HG03060 (cell line): ENCODE data around the gene VWC2L.

Source experiments
- ATAC-seq: cut with Tn5 transposase; IDR thresholded peaks from one replicate; pipeline ENCODE4 v1.9.1; 2021; ENCODE audit warnings: low read depth, moderate number of reproducible peaks; ENCODE audit not compliant: unreplicated experiment

Gene VWC2L

GRCh38 chr2:214533541-214533940 is 122.7 kb downstream of the VWC2L start:
- no peak for ATAC-seq

DNA sequence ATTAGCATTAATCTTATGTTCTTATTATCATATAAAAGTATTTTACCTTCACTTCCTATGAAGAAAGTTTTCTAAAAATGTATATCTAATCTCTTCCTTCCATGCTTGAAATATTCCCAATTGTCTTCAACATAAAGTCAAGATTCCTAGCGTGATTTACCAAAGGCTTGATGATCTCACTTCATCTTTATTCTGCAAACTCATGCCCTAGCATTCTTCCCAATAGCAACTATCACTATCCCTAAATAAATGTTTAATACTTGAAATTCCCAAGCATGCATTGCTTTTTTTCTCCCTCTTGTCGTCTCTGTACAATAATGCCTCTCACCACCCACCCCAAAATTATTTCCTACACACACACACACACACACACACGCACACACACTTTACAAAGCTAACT is 125.8 kb downstream of the VWC2L start:
- no peak for ATAC-seq

- ATAC-seq, result no peak
Observed at GRCh38 chr2:214537929-214538328, 127.1 kb downstream of the VWC2L start.

GRCh38 chr2:214542295-214542694 is 131.4 kb downstream of the VWC2L start:
- ATAC-seq, result no peak

GRCh38 chr2:214542866-214543265 is 132.0 kb downstream of the VWC2L start:
- ATAC-seq, result no peak

DNA sequence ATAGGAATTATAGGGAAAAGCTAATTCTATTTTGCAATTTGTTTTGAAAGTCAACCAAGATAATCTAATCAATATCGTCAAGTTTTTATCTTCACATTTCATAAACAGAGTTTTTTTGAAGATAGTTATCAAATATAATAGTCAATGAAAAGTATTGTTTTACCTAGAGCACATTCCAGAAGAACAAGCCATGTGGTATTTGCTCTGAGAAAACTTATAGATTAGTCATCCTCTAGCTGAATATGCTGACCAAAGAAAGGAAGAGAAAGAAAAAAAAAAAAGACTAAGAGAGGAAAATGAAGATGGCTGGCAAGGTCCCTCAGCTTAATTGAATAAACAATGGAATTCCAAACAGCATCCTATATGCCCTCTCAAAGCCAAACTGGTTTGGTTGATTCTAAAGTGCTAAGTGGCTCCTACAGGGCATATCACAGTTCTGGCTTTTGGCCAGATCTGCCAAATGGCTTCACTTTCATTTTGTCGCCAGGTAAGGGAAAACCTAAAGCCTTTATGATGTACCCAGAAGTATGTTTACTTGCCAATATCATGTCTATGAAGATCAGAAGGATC is 132.6 kb downstream of the VWC2L start:
- no peak for ATAC-seq

GRCh38 chr2:214545898-214546542 is 135.2 kb downstream of the VWC2L start:
- ATAC-seq, result no peak

GRCh38 chr2:214547931-214548330 is 137.1 kb downstream of the VWC2L start:
- ATAC-seq, result no peak

DNA sequence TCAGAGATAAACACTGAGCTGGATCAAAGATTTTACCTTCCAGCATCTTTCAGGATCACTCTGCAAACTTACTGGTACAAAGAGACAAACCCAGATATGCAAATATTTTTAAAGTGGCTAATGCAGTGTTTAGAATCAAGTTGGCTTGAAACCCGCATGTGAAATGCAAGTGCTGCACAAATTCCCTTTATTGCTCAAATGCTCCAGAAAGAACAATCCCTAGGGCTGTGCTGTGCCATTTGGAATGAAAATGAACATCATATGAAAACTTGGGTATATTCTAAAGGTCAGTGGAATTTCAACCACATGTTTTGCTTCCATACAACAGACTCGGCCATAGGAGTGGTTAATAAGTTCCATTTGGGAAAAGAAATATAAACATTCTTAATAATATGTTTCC is 139.1 kb downstream of the VWC2L start:
- no peak for ATAC-seq

- no peak for ATAC-seq
Observed at GRCh38 chr2:214550786-214551185, 139.9 kb downstream of the VWC2L start.

DNA sequence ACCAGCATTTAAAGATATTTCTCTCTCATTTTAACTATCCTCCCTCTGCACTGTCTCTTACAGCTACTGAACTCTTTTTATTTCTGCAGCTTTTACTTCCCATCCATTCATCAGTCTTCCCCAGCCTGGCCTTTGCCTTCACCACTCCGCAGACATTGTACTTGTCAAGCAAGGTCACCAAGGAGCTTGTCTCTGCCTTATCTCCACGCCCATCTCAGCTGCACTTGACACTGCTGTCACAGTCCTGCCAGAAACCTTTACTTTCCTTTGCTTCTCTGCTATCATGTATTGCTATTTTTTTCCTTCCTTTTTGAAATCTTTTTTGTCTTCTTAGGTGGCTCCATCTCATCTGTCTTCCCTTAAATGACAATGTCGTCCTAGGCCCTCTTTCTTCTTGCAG is 147.0 kb downstream of the VWC2L start:
- ATAC-seq, result no peak

DNA sequence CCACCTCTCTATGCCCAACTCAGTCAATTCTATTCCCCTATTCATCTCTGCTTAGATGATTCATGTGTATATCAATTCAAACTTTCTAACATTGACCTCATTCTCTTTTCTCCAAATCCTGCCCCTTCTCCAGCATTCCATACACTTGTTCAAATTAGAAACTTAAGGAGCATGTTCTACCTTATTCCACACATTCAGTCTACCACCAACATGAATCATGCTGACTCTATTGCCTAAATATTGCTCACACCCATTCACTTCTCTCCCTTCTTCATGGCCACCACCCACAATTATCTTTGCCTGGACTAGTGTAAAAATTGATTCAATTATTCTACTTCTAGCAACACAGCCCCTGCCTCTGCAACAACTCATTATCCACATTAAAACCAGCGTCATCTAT is 147.5 kb downstream of the VWC2L start:
- ATAC-seq, result no peak

DNA sequence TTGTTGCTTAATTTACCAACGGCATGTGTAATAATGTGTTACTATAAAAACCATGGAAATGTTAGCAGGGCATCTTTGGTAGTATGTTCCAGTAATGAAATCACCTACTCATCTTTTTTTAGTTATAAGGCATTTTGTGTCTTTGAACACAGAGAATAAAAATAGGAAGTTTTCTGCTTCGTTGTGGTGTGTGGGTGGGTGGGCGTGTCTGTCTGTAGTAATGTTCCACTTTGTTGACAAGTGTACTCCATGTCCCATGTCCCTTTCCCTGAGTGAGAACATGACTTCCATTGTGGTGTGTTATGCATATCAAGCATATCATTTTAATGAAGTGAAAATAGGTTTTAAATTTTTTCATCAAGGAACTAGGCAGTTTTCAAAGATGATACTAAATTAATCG is 149.3 kb downstream of the VWC2L start:
- no peak for ATAC-seq

DNA sequence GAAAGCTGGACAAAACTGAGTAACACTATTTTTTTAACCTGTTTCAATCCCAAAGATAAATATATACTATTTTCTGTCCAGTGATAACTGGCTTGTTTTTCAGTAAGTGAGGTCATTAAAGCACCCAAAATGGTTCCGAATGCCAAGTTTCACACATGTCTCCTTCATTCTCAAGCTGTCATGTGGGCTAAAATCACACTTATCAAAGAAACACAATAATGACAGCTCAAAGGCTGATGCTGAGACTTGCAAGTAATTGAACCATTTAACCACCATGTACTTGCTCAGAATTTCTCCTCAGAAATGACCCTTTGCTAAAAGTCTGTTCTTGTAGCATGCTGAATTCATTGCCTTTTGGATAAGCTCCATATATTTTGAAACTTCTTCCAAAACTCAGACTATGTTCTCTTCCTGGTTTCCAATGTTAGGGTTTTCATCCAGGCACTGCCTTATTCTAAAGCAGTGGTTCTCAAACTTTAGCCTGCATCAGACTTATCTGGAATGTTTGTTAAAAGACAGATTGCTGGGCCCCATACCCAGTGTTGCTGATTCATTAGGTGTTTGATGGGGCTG is 149.8 kb downstream of the VWC2L start:
- no peak for ATAC-seq

GRCh38 chr2:214565246-214565645 is 154.4 kb downstream of the VWC2L start:
- no peak for ATAC-seq

DNA sequence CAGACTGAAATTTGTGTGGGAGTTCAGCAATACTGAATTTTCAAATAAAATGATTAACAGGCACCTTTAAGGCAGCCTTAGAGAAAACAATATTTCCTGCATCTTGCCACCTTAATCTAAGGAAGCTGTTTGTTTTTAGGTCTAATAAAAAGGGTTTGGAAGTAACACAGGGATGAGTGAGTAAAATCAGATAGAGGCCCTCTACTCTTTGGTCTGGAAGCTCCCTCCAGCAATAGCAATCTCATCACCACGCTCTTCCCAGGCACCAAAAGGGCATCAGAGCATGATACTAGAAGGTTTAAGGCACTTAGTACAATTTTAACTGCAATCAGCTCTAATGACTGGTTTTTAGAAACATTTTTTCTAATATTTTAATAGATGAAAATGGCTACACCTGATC is 155.6 kb downstream of the VWC2L start:
- no peak for ATAC-seq

DNA sequence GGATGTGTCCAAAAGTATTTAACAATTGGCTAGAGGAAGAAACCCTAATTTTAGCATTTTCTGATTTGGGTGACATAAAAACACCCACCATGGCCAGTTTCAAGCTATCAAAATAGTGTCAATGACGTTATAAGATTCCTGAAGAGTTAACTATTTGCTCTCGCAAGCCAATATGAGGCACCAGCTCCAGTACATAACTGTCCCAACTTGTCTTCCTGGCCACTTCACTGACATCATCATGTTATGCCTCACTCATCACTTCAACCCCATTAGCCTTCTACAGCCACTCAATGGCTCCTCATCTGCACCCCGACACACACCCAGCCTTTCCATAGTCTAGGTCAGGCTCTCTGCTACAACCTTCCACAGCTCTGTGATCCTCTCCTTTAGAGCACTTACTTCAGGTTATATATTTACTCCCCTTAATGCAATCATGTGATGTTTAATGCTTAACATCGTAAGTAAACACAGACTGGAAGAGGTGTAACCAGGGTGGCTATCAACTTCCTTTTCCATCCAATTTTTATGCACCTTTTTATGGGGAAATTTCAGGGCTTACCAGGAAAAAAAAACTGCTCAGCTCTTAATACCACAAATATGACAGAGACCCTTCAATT is 158.7 kb downstream of the VWC2L start:
- ATAC-seq, result no peak

DNA sequence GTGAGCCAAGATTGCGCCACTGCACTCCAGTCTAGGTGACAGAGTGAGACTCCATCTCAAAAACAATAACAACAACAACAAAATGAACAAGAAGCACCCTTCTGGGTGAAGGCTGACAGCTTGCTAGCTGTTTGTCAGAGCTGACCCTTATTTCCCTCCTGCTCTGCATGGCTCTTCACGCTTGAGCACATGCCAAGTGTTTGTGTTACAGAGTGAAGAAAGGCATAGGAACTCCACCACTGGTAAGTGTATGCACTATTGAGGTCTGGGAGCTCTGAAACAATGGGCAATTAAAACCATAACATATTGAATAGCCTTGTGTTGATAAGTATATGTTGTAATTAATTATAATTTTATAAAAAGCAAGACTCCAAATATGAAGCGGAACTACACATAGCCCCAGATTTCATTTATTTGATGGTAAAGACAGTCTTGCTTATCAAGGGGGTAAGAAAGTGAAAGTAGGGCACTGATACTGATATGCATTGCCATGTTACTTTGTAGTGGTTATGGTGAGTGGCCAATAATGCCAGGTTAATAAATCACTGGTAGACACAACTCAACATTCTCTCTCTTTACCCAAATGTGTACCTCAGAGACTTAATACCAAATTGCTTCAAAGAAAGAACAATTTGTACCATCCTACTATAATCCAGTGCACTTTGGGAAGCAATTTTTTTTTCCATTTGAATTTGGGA is 163.4 kb downstream of the VWC2L start:
- no peak for ATAC-seq

DNA sequence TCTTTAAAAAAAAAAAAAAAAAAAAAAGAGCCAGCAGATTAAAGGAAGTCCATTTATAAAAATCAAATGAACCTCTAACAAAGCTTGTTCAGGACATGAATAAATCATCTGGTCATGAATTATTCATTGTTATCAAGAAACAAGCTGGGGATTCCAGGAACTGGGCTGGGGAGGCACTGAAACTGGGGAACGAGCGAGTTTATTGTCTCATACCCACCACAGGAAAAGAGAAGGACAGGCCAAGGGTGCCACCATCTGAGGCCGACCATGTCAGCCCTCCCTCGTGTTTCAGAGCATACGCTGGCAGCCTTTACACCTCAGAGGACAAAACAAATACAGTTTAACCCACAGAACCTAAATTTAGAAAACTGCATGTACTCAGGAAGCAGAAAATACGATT is 164.2 kb downstream of the VWC2L start:
- no peak for ATAC-seq

- no peak for ATAC-seq
Observed at GRCh38 chr2:214575465-214575864, 164.6 kb downstream of the VWC2L start.

GRCh38 chr2:214577769-214578168 is 166.9 kb downstream of the VWC2L start:
- ATAC-seq, result no peak
